DMS153 (cell line): ENCODE results near the gene SMARCE1.

Source experiments
- DNase-seq: peaks from one replicate; lab custom pipeline; 2025; lab: John Stamatoyannopoulos, UW

The SMARCE1 gene

GRCh38 chr17:40645943-40646342, 1.7 kb downstream of the SMARCE1 start:
- DNase-seq: no peak

- no peak for DNase-seq
Observed at GRCh38 chr17:40645291-40645690, 2.3 kb downstream of the SMARCE1 start.

- DNase-seq: no peak
Observed at GRCh38 chr17:40637931-40638330, 9.7 kb downstream of the SMARCE1 start.

- no peak for DNase-seq
Observed at GRCh38 chr17:40633871-40634270, 13.7 kb downstream of the SMARCE1 start.

GRCh38 chr17:40632216-40632615, 15.4 kb downstream of the SMARCE1 start:
- no peak for DNase-seq

- DNase-seq: no peak
Observed at GRCh38 chr17:40629842-40630241, 17.8 kb downstream of the SMARCE1 start.

GRCh38 chr17:40625311-40625710, 22.3 kb downstream of the SMARCE1 start:
- no peak for DNase-seq

- no peak for DNase-seq
Observed at GRCh38 chr17:40623419-40624210, 24.0 kb downstream of the SMARCE1 start.

GRCh38 chr17:40622509-40622928, 25.1 kb downstream of the SMARCE1 start:
- no peak for DNase-seq

- DNase-seq: no peak
Observed at GRCh38 chr17:40621578-40621977, 26.0 kb downstream of the SMARCE1 start.

GRCh38 chr17:40621019-40621418, 26.6 kb downstream of the SMARCE1 start:
- DNase-seq: no peak

GRCh38 chr17:40618754-40619625, 28.6 kb downstream of the SMARCE1 start:
- DNase-seq: no peak

- peak; percentile 33 for DNase-seq
Observed at GRCh38 chr17:40617678-40618240, 29.9 kb downstream of the SMARCE1 start.

GRCh38 chr17:40616592-40616991, 31.0 kb downstream of the SMARCE1 start:
- DNase-seq: no peak

GRCh38 chr17:40615841-40616476, 31.7 kb downstream of the SMARCE1 start:
- no peak for DNase-seq

- peak; percentile 59 for DNase-seq
Observed at GRCh38 chr17:40615068-40615840, 32.4 kb downstream of the SMARCE1 start.

- DNase-seq: no peak
Observed at GRCh38 chr17:40614431-40615067, 33.1 kb downstream of the SMARCE1 start.

- no peak for DNase-seq
Observed at GRCh38 chr17:40613467-40614154, 34.0 kb downstream of the SMARCE1 start.

- DNase-seq: no peak
Observed at GRCh38 chr17:40612599-40613244, 34.9 kb downstream of the SMARCE1 start.
